GM12873 (cell line): ENCODE results near the gene OSBPL9.

Experiments
- TF ChIP-seq, protein P1 (sequence below): IDR thresholded peaks from 2 replicates; pipeline ENCODE4 v1.5.1; 2012; ENCODE audit warnings: low read depth, mild to moderate bottlenecking, moderate library complexity, low read length, control low read depth; ENCODE audit not compliant: insufficient read depth; ENCODE audit errors: missing control alignments

The OSBPL9 gene

DNA sequence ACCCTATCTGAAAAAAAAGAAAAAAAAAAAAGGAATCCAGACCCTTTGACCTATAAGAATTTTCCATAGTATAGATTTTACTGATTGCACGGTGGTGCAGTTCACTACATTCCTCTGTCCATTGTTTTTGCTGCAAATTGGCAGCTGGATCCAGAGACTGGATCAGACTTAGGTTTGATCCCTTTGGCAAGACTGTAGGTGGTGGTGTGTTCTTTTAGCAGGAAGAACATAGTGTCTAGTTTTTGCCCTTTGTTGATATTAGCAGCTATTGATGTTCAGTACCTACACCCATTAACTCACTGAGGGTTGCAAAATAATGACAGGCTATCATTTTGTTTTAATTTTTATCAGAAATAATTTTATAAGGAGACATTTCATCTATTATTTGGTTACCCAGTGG lies 37.1 kb downstream of the OSBPL9 start:
- TF ChIP-seq, protein P1, sequence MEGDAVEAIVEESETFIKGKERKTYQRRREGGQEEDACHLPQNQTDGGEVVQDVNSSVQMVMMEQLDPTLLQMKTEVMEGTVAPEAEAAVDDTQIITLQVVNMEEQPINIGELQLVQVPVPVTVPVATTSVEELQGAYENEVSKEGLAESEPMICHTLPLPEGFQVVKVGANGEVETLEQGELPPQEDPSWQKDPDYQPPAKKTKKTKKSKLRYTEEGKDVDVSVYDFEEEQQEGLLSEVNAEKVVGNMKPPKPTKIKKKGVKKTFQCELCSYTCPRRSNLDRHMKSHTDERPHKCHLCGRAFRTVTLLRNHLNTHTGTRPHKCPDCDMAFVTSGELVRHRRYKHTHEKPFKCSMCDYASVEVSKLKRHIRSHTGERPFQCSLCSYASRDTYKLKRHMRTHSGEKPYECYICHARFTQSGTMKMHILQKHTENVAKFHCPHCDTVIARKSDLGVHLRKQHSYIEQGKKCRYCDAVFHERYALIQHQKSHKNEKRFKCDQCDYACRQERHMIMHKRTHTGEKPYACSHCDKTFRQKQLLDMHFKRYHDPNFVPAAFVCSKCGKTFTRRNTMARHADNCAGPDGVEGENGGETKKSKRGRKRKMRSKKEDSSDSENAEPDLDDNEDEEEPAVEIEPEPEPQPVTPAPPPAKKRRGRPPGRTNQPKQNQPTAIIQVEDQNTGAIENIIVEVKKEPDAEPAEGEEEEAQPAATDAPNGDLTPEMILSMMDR: no peak

DNA sequence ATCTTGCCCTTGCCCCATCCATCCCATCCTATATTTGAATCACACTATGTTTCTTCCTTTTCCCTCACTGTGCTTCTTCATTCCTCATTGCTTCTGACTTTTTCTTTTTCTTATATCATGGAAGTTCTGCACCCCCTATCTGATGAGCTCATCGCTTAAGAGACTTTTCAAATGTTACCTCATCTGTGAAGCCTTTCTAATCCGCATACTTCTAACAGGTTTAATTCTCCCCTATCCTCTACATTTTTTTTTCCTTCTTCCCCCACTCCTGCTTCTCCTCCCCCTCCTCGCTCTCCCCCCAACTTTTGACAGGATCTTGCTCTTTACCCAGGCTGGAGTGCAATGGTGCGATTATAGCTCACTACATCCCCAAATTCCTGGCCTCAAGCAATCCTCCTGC lies 39.5 kb downstream of the OSBPL9 start:
- TF ChIP-seq, protein P1: no peak

DNA sequence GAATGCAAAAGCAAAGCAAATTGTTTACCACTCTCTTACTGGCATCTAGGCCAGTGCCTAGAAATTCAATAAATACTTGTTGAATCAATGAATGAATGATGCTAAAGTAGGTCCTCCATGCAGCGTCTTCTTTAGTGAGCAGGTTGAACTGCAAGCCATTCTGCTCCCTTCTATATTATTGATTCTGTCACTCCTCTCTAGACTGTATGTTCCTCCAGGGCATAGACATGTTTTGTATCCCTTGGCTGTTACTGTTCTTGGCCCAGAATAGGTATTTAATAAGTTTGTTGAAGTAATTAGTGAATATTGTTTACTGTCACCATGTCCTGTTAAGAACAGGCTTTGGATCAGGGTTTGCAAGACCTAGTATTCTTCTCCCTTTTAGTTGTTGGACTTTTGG lies 43.7 kb downstream of the OSBPL9 start:
- TF ChIP-seq, protein P1: no peak

DNA sequence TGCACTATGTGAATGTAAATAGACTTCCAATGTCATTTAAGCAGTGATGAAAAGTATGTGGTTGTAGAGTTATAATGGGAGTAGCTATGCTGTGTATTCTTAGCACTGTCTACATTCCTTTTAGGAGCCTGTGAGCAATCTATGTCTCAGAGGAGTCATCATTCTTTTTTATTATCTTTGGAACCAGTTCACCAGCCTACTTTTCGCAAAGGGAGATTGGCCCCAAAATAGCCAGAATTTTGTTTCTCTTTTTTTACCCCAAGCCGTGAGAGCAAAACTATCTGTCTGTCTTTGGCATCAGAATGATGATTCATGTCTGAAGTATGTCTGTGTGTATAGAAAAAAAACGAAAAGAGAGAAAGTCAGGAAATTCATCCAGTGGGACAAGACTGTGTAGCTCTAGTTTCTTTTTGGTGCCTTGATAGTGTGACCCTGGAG lies 44.2 kb downstream of the OSBPL9 start:
- TF ChIP-seq, protein P1: no peak

DNA sequence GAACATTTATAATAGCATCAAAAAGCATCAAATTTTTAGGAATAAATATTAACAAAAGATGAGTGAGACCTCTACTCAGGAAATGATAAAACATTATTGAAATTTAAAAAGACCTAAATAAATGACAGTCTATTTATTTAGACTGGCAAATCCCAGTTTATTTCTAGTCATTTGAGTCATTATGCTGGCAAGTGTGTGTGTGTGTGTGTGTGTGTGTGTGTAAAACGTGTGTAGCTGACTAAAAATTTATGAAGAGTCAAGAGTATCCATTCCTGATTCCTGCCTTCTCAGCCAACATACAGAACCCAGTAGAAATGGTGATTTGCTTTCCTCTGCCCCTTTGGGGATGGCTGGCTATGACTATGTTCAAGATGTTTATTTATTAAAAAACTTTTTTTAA lies 46.2 kb downstream of the OSBPL9 start:
- TF ChIP-seq, protein P1: no peak

DNA sequence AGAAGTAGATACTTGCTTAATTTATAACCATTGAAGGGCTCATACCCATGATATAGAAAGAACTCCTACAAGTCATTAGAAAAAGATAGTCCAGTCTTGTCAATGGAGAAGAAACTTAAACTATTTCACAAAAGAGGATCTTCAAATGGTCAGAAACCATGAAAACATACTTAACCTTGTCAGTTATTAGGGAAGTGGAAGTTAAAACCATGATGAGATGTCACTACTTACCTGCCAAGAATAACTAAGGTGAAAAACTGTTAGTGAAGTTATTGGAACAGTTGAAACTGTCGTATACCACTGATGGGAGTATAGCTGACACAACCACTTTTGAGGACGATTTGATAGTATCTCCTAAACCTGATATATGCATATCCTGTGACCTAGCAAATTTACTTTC lies 46.8 kb downstream of the OSBPL9 start:
- TF ChIP-seq, protein P1: no peak

DNA sequence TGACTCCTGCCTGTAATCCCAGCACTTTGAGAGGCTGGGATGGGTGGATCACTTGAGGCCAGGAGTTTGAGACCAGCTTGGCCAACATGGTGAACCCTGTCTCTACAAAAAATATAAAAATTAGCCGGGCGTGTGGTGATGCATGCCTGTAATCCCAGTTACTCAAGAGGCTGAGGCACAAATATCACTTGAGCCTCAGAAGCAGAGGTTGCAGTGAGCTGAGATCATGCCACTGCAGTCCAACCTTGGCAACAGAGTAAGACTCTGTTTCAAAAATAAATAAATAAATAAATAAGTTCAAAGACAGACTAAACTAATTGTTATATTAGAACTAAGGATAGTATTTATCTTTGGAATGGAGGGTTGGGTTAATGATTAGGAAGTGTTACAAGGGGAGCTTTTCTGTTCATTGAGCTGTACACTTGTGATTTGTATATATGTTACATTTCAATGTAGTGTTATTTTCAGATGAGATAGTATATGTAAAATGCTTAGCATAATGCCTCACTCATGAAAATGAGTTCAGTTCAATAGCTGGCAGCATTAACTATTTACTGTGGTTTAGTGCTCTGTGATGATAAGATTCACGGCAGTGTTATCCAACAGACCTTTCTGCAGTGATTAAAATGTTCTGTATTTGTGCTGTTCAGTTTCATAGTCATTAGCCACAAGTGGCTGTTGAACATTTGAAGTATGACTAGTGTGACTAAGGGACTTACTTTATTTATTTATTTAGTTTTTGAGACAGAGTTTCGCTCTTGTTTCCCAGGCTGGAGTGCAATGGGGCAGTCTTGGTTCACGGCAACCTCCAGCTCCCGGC lies 47.7 kb downstream of the OSBPL9 start:
- TF ChIP-seq, protein P1: no peak
